Left lung (tissue), 10 donors: ENCODE data around the gene HOXC5. TPM values are rescaled to one million over a fixed set of nuclear protein-coding genes. Genes with fewer than 3 reads are reported as not detected.

Source experiments
- ATAC-seq: fragments of 200-7000 bp; cut with Tn5 transposase; one replicate; pipeline ENCODE4 v1.9.1; 2020; ENCODE audit warnings: moderate library complexity
- DNase-seq, 4 donors: peaks; one replicate each; pipeline ENCODE4 v3.0.0-alpha.2; 2013 to 2020
- H3K27ac ChIP-seq, 2 donors: fragments of 200-600 bp; sonication (generic) in 1 of 2; one replicate each; pipeline versions ENCODE4 v1.5.0 to v1.8.0; 2020 to 2021
- H3K27me3 ChIP-seq, 2 donors: fragments of 200-600 bp; sonication (generic) in 1 of 2; one replicate each; pipeline versions ENCODE4 v1.5.0 to v1.8.0; 2020 to 2021
- H3K36me3 ChIP-seq, 2 donors: fragments of 200-600 bp; sonication (generic) in 1 of 2; one replicate each; pipeline versions ENCODE4 v1.5.0 to v1.8.0; 2020 to 2021
- H3K4me1 ChIP-seq, 2 donors: fragments of 200-600 bp; one replicate each; pipeline ENCODE4 v1.8.0; 2021
- H3K4me3 ChIP-seq, 2 donors: fragments of 200-600 bp; sonication (generic) in 1 of 2; one replicate each; pipeline versions ENCODE4 v1.5.0 to v1.8.0; 2020 to 2021; ENCODE audit warnings: mild to moderate bottlenecking in 1 of 2
- H3K9me3 ChIP-seq, 2 donors: fragments of 200-600 bp; sonication (generic) in 1 of 2; one replicate each; pipeline versions ENCODE4 v1.5.0 to v1.8.0; 2020 to 2021
- intact Hi-C, 2 donors: fragments of 100-400 bp; cut with DNase I; formaldehyde crosslinking; loops; one replicate each; pipeline versions ENCODE4 v1.11.2 to v1.14.2; 2022
- polyA plus RNA-seq, 6 donors: library from polyadenylated mRNA; unstranded; fragments of 120-200 nt; gene quantifications; one replicate each; pipeline ENCODE4 v1.2.1, GENCODE V29; 2013; ENCODE audit not compliant: insufficient read length in 6 of 6
- total RNA-seq, 2 donors: library from RNA; stranded (reverse); fragmentation: NEBNext Ultra II Directional; extraction: Animal tissue kit (Norgen Biotek cat#: 25700); gene quantifications; one replicate each; pipeline ENCODE4 v1.2.1, GENCODE V29; 2021
- TF ChIP-seq, protein P1 (sequence below), 2 donors: fragments of 200-600 bp; sonication (generic) in 1 of 2; IDR thresholded peaks; one replicate each; pipeline versions ENCODE4 v1.5.0 to v1.8.0; 2021; ENCODE audit warnings: antibody characterized with exemption in 2 of 2
- donor health status: DM: no; HTN: yes; CAD: no.
- donor health status: DM: no; HTN: no; CAD: no.

The HOXC5 gene
- total and polyA plus RNA-seq, 8 donors: 0.11 to 0.38 (median 0.28) TPM

DNA sequence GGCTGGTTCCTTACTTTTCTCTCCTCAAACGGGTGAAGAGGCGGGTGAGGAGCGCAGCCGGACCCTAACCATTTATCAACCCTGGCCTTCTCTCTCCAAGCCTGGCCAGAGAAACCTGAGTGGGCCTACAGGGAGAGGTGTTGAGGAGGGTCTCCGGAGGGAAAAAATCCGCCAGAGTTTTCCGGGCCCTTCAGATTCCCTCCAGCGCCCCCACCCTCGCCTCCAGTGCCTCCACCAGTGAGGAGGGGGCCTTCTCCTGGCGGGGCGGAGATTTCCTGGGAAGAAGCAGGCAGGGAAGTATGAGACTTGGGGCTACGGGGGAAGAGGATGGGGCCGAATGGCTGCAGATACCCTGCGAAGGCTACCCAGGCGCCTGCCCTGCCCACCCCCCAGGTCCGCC, 1.4 kb upstream of the HOXC5 start:
- H3K36me3 ChIP-seq: no peaks in the 10 kb centered on the region
- no peak for ATAC-seq
- TF ChIP-seq, protein P1, sequence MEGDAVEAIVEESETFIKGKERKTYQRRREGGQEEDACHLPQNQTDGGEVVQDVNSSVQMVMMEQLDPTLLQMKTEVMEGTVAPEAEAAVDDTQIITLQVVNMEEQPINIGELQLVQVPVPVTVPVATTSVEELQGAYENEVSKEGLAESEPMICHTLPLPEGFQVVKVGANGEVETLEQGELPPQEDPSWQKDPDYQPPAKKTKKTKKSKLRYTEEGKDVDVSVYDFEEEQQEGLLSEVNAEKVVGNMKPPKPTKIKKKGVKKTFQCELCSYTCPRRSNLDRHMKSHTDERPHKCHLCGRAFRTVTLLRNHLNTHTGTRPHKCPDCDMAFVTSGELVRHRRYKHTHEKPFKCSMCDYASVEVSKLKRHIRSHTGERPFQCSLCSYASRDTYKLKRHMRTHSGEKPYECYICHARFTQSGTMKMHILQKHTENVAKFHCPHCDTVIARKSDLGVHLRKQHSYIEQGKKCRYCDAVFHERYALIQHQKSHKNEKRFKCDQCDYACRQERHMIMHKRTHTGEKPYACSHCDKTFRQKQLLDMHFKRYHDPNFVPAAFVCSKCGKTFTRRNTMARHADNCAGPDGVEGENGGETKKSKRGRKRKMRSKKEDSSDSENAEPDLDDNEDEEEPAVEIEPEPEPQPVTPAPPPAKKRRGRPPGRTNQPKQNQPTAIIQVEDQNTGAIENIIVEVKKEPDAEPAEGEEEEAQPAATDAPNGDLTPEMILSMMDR (IDR thresholded peaks at IDR 0.05): no peak
- DNase-seq: no peak
- intact Hi-C loops: loop anchor here in 1 of 2 donors (5.0 kb wide), 1 partner anchor 161 kb away; no protein-coding TSS in a partner anchor
- no peak overlapping the region for H3K4me3 ChIP-seq
- H3K27ac ChIP-seq: peak overlapping the region in 1 of 2 donors; percentile 53
- H3K9me3 ChIP-seq: no peaks in the 10 kb centered on the region
- H3K27me3 ChIP-seq: peaks cover 93 to 100% of the 10 kb centered on the region in 2 donors
- H3K4me1 ChIP-seq: peaks cover 0 to 14% of the 10 kb centered on the region in 2 donors

DNA sequence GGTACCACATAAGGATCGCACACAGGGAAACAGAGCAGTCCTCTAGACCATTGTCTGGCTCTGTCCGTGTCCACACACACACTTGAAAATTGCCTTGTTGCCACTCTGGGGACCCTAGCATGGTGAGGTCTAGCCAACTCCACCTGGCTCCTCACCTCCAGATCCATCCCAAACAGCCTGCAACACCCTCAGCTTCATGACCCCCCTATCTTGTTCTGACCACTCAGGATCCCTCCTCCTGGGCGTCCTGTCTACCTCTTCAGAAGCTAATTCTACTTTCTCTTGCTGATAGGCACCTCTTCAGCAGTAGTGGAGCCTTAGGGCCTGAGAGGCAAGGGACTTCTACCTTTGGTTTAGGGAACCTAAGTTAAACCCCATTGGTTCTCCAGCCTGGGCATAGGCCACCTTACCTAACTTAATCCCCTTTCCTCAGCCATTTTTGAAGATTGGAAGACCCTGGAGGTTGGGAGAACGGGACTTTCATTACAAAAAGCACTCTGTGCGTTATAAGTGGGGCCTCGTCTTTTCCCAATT, 697 bp upstream of the HOXC5 start:
- no peak for DNase-seq

DNA sequence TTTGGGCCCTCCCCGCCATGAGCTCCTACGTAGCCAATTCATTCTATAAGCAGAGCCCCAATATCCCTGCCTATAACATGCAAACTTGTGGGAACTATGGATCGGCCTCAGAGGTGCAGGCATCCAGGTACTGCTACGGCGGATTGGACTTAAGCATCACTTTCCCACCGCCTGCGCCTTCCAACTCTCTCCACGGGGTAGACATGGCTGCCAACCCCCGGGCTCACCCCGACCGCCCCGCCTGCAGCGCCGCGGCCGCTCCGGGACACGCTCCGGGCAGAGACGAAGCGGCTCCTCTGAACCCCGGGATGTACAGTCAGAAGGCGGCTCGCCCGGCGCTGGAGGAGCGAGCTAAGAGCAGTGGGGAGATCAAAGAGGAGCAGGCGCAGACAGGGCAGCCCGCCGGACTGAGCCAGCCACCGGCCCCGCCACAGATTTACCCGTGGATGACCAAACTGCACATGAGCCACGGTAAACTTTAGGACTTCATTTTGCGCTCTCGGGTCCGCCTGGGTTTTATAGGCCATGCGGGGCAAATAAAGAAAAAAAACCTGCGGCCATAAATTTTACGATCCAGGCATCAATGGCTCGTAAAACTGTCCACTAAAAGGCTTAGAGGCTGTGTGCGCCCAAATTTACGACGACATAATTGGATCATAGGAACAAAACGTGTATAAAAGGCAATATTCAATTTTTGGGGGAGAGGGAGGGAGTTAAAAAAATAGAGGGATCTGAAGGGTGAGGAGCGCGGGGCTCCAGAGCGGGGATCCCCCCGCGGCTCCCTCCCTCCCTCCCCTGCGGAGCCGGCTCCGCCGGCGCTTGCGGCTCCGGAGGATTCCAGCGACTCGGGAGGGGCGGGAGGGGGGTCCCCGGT, 493 bp downstream of the HOXC5 start:
- no peak for DNase-seq
- peak overlapping the region in 1 of 2 donors; percentile 0 for H3K4me3 ChIP-seq
- H3K4me1 ChIP-seq: peaks cover 0 to 14% of the 10 kb centered on the region in 2 donors
- H3K36me3 ChIP-seq: no peaks in the 10 kb centered on the region
- H3K9me3 ChIP-seq: no peaks in the 10 kb centered on the region
- H3K27ac ChIP-seq: no peak overlapping the region
- peak; percentile 36 for ATAC-seq
- intact Hi-C loops: loop anchor here in 1 of 2 donors (5.0 kb wide), 1 partner anchor 159 kb away; no protein-coding TSS in a partner anchor
- TF ChIP-seq, protein P1 (IDR thresholded peaks at IDR 0.05): no peak
- H3K27me3 ChIP-seq: peaks cover 85 to 100% of the 10 kb centered on the region in 2 donors

More for the DNA sequence above, 697 bp upstream of the HOXC5 start:
- intact Hi-C loops: loop anchor here in 1 of 2 donors (5.0 kb wide), 1 partner anchor 160 kb away; no protein-coding TSS in a partner anchor
- H3K27ac ChIP-seq: no peak overlapping the region
- TF ChIP-seq, protein P1 (IDR thresholded peaks at IDR 0.05): no peak
- no peak overlapping the region for H3K4me3 ChIP-seq
- H3K9me3 ChIP-seq: no peaks in the 10 kb centered on the region
- no peaks in the 10 kb centered on the region for H3K36me3 ChIP-seq
- H3K27me3 ChIP-seq: peaks cover 90 to 100% of the 10 kb centered on the region in 2 donors
- H3K4me1 ChIP-seq: peaks cover 0 to 14% of the 10 kb centered on the region in 2 donors
- no peak for ATAC-seq

DNA sequence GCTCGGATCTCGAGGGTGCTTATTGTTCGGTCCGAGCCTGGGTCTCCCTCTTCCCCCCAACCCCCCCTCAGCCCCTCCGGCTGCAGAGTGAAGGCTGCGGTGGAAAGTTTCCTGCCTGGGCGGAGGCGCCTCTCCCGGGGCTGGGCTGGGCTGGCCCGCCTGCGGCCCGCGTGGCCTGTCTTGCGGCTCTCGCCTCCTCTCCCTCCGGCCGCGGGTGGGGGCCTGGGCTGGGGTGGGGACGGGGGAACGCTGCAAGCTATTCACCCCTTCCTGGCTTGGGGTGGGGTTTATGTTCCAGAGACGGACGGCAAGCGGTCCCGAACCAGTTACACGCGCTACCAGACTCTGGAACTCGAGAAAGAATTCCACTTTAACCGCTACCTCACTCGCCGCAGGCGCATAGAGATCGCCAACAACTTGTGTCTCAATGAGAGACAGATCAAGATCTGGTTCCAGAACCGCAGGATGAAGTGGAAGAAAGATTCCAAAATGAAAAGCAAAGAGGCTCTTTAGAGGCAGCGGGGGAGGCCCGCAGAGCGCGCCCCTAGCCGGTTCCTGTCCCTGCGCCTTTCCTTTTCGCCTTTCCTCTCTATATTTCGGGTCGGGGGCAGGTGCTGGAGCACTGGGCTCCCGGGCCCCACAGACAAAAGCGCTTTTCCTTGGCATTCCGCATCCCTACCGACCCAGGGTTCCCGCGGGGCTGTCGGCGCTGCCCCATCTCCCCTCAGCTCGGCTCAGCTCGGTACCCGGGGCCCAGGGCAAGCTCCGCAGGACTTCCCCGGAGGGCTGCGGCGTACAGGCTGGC, 1.3 kb downstream of the HOXC5 start:
- no peaks in the 10 kb centered on the region for H3K36me3 ChIP-seq
- H3K4me3 ChIP-seq: no peak overlapping the region
- no peak overlapping the region for H3K27ac ChIP-seq
- H3K4me1 ChIP-seq: peaks cover 0 to 14% of the 10 kb centered on the region in 2 donors
- H3K9me3 ChIP-seq: no peaks in the 10 kb centered on the region
- TF ChIP-seq, protein P1 (IDR thresholded peaks at IDR 0.05): no peak
- DNase-seq: no peak
- H3K27me3 ChIP-seq: peaks cover 83 to 100% of the 10 kb centered on the region in 2 donors
- peak; percentile 23 for ATAC-seq
- intact Hi-C loops: loop anchor here in 1 of 2 donors (5.0 kb wide), 1 partner anchor 158 kb away; no protein-coding TSS in a partner anchor
